ENCODE data around the gene DUOX1. TPM values are rescaled to one million over a fixed set of nuclear protein-coding genes. Genes with fewer than 3 reads are reported as not detected.

DUOX1 gene
- total and polyA plus RNA-seq, 2 donors (not counting 3 experiments of a cell fraction or from before 2014, with no cell fraction given), result not detected

DNA sequence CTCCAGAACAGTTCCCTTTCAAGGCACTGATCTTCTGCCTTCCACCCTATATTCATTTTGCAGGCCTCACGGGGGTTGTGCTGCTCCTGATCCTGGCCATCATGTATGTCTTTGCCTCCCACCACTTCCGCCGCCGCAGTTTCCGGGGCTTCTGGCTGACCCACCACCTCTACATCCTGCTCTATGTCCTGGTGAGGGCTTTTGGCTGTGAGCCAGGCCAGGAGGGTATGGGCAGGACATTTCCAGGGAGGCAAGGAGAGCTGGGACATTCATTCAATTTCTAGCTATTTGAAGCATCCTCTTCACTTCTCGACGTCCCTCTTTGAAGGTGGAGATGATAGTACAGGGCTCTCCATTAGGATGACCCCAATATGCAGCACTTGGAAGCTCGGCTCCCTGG lies 25.9 kb downstream of the DUOX1 start:
- no TSS peak for BruUV-seq (replicated peaks)
- H3K27me3 ChIP-seq (ENCODE audit: control insufficient read depth in 2 of 2, insufficient read depth in 2 of 2, low read length in 2 of 2), result no peaks in the 10 kb centered on the region
- POLR2A ChIA-PET, result no interaction called here
- no peaks in the 10 kb centered on the region for H3K9me3 ChIP-seq (replicated peaks; ENCODE audit: control insufficient read depth, insufficient read depth, low read length)
- no peaks in the 10 kb centered on the region for H3K9me1 ChIP-seq (replicated peaks; ENCODE audit: control insufficient read depth, extremely low read depth, insufficient read depth, low read length)
- H3K4me3 ChIP-seq (replicated peaks in 1 of 3; ENCODE audit: insufficient read depth in 1 of 3, low read depth in 1 of 3, low read length in 3 of 3), result no peak overlapping the region
- TF ChIP-seq POLR2AphosphoS5 (IDR thresholded peaks at IDR 0.05; ENCODE audit: insufficient read depth, low read depth, low read length), result no peak
- no peaks in the 10 kb centered on the region for H3K36me3 ChIP-seq (ENCODE audit: control insufficient read depth in 2 of 2, extremely low read depth in 1 of 2, insufficient read depth in 2 of 2, low read length in 2 of 2)
- peaks cover 2% of the 10 kb centered on the region for H3K4me1 ChIP-seq (ENCODE audit: control insufficient read depth, extremely low read depth, insufficient read depth, low read length)
- H3K27ac ChIP-seq (ENCODE audit: insufficient read depth, low read depth, low read length), result no peak overlapping the region
- DNase-seq (ENCODE audit: low read depth, low spot score), result no peak
- CTCF ChIA-PET, result interaction anchor here (1.5 to 3.0 kb wide), 2 partner anchors 29 to 38 kb away, joined by 6 to 7 read pairs; no protein-coding TSS in a partner anchor
- no peaks in the 10 kb centered on the region for H3K79me2 ChIP-seq (ENCODE audit: control insufficient read depth, insufficient read depth, low read length)
- no peaks in the 10 kb centered on the region for H4K20me1 ChIP-seq (replicated peaks; ENCODE audit: control insufficient read depth, extremely low read depth, insufficient read depth, low read length)
- no peak for FAIRE-seq
- no peak overlapping the region for H3K4me2 ChIP-seq (ENCODE audit: insufficient read depth, low read length)
- dilution Hi-C loops (cut with MboI; ENCODE audit: extremely low pct_ligation_motif_present, low sequenced_read_pairs), result no loop called here
- H3K9ac ChIP-seq (replicated peaks; ENCODE audit: extremely low read depth, insufficient read depth, low read length), result no peak overlapping the region
- no peak overlapping the region for H2AFZ ChIP-seq (ENCODE audit: low read depth, low read length)
- intact Hi-C loops (cut with micrococcal nuclease), result no loop called here

DNA sequence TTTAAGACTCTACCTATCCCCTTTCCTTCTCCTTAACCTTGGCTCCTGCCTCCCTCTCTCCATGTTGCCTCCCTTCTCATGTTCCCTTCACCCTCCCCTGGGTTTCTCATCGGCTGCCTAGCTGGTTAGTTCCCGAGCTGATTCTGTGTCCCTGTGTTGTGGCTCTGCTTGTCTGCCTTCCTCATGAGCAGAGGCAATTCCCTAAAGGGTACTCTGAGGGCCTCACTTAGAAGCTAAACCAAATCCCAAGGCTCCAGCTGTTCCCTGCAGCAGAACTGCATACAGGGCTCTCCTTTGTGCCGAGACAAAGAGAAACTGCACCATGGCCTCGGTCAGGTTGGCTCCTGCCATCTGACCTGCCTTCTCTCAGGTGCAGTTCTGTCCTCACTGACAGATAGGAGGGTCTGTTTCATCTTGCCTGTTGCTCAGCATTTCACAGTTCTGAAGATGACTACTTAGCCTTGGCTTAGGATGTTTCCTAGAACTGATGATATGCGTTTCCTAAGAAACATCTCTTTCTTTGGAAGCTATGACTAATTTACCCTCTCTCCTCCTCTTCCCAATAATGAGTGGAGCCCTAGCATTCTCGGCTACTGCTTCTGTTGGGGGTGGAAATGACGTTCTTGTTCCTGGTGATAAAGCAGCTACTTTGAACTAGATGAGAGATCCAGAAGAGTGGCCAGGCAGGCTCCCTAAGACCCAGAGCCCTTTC lies 27.1 kb downstream of the DUOX1 start:
- intact Hi-C loops (cut with micrococcal nuclease) (no loop called here), dilution Hi-C loops (cut with MboI; ENCODE audit: extremely low pct_ligation_motif_present, low sequenced_read_pairs) (no loop called here)
- Histone ChIP-seq H3K36me3 (ENCODE audit: control insufficient read depth in 2 of 2, extremely low read depth in 1 of 2, insufficient read depth in 2 of 2, low read length in 2 of 2) (no peaks in the 10 kb centered on the region), H4K20me1 (replicated peaks; ENCODE audit: control insufficient read depth, extremely low read depth, insufficient read depth, low read length) (no peaks in the 10 kb centered on the region), H3K27ac (ENCODE audit: insufficient read depth, low read depth, low read length) (no peak overlapping the region), H3K9me1 (replicated peaks; ENCODE audit: control insufficient read depth, extremely low read depth, insufficient read depth, low read length) (no peaks in the 10 kb centered on the region), H3K9me3 (replicated peaks; ENCODE audit: control insufficient read depth, insufficient read depth, low read length) (no peaks in the 10 kb centered on the region), H3K4me3 (replicated peaks in 1 of 3; ENCODE audit: insufficient read depth in 1 of 3, low read depth in 1 of 3, low read length in 3 of 3) (no peak overlapping the region), H3K79me2 (ENCODE audit: control insufficient read depth, insufficient read depth, low read length) (no peaks in the 10 kb centered on the region), H3K27me3 (ENCODE audit: control insufficient read depth in 2 of 2, insufficient read depth in 2 of 2, low read length in 2 of 2) (no peaks in the 10 kb centered on the region), H2AFZ (ENCODE audit: low read depth, low read length) (no peak overlapping the region), H3K4me1 (ENCODE audit: control insufficient read depth, extremely low read depth, insufficient read depth, low read length) (peaks cover 2% of the 10 kb centered on the region), H3K9ac (replicated peaks; ENCODE audit: extremely low read depth, insufficient read depth, low read length) (no peak overlapping the region), H3K4me2 (ENCODE audit: insufficient read depth, low read length) (no peak overlapping the region)
- no TSS peak for BruUV-seq (replicated peaks)
- ChIA-PET CTCF (interaction anchor here (1.5 to 3.0 kb wide), 3 partner anchors 30 to 301 kb away, joined by 4 to 7 read pairs (median 6); no protein-coding TSS in a partner anchor), POLR2A (no interaction called here)
- FAIRE-seq, result no peak
- DNase-seq (ENCODE audit: low read depth, low spot score), result no peak
- no peak for TF ChIP-seq EZH2 (IDR thresholded peaks at IDR 0.05; ENCODE audit: borderline replicate concordance, low read depth, low read length, severe bottlenecking)
- TF ChIP-seq JUN (IDR thresholded peaks at IDR 0.05; ENCODE audit: borderline replicate concordance, insufficient read depth, insufficient read length, low read depth), result no peak
- no peak for TF ChIP-seq MYC (IDR thresholded peaks at IDR 0.05; ENCODE audit: low read depth, low read length)
- TF ChIP-seq, protein P1, sequence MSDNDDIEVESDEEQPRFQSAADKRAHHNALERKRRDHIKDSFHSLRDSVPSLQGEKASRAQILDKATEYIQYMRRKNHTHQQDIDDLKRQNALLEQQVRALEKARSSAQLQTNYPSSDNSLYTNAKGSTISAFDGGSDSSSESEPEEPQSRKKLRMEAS (IDR thresholded peaks at IDR 0.05; ENCODE audit: insufficient read depth, insufficient read length), result no peak
- no peak for TF ChIP-seq POLR2A (IDR thresholded peaks at IDR 0.05; ENCODE audit: low read depth, low read length)
- TF ChIP-seq, protein P2, sequence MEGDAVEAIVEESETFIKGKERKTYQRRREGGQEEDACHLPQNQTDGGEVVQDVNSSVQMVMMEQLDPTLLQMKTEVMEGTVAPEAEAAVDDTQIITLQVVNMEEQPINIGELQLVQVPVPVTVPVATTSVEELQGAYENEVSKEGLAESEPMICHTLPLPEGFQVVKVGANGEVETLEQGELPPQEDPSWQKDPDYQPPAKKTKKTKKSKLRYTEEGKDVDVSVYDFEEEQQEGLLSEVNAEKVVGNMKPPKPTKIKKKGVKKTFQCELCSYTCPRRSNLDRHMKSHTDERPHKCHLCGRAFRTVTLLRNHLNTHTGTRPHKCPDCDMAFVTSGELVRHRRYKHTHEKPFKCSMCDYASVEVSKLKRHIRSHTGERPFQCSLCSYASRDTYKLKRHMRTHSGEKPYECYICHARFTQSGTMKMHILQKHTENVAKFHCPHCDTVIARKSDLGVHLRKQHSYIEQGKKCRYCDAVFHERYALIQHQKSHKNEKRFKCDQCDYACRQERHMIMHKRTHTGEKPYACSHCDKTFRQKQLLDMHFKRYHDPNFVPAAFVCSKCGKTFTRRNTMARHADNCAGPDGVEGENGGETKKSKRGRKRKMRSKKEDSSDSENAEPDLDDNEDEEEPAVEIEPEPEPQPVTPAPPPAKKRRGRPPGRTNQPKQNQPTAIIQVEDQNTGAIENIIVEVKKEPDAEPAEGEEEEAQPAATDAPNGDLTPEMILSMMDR (IDR thresholded peaks at IDR 0.05; ENCODE audit: extremely low read depth in 1 of 2, insufficient read depth in 1 of 2, low read depth in 1 of 2, low read length in 2 of 2), result no peak
- no peak for TF ChIP-seq FOS (IDR thresholded peaks at IDR 0.05; ENCODE audit: borderline replicate concordance, insufficient read depth, low read length)
- TF ChIP-seq POLR2AphosphoS5 (IDR thresholded peaks at IDR 0.05; ENCODE audit: insufficient read depth, low read depth, low read length), result no peak
- TF ChIP-seq GATA2 (IDR thresholded peaks at IDR 0.05; ENCODE audit: insufficient read depth, insufficient read length, low read depth, low read length), result no peak
